ENCODE measurements around the gene ASTL.

ASTL gene

DNA sequence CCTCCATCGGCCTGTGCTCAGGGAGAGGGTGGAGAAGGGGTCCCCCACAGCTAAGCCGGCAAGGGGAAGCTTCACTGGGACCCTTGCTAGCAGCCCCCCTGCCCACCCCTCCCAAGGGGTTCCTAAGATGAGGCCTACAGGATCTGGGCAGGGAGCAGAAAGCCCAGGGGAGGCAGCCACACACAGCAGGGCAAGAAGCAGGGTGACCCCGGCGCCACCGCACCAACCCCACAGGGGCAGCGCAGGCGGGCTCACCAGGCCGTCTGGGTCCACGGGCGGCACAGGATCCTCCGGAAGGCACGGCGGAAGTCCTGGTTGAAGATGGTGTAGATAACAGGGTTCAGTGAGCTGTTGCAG is 23.8 kb downstream of the ASTL start:
- Histone ChIP-seq H3K27ac (no peak overlapping the region), H3K4me1 (ENCODE audit: control insufficient read depth in 1 of 2, insufficient read depth in 1 of 2, low read depth in 1 of 2, low read length in 1 of 2) (peaks cover 3 to 17% of the 10 kb centered on the region in 2 experiments), H3K36me3 (no peaks in the 10 kb centered on the region), H3K9me3 (no peaks in the 10 kb centered on the region), H3K27me3 (peaks cover 65% of the 10 kb centered on the region), H3K4me3 (ENCODE audit: low read depth in 1 of 2, low read length in 1 of 2) (no peak overlapping the region)
- TF ChIP-seq, protein P1, sequence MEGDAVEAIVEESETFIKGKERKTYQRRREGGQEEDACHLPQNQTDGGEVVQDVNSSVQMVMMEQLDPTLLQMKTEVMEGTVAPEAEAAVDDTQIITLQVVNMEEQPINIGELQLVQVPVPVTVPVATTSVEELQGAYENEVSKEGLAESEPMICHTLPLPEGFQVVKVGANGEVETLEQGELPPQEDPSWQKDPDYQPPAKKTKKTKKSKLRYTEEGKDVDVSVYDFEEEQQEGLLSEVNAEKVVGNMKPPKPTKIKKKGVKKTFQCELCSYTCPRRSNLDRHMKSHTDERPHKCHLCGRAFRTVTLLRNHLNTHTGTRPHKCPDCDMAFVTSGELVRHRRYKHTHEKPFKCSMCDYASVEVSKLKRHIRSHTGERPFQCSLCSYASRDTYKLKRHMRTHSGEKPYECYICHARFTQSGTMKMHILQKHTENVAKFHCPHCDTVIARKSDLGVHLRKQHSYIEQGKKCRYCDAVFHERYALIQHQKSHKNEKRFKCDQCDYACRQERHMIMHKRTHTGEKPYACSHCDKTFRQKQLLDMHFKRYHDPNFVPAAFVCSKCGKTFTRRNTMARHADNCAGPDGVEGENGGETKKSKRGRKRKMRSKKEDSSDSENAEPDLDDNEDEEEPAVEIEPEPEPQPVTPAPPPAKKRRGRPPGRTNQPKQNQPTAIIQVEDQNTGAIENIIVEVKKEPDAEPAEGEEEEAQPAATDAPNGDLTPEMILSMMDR (IDR thresholded peaks at IDR 0.05): no peak

DNA sequence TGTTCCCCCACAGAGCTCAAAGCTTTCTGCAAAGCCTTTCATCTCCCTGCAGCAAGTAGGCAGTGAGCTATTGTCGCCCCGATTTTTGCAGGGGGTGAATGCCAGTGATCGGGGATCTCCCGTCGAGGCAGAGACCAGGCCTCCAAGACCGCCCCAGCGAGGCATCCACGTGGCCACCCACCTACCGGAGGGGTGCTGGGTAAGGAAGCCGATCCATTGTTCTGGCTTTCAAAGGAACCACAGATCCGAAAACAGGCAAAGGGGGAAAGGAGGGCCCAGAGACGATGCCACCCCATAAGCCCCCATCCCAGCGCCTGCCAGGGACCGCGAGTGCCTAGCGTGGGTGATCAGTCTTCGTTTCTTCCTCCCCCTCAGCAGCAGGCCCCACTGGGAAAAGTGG is 24.4 kb downstream of the ASTL start:
- H3K27me3 ChIP-seq: peaks cover 64% of the 10 kb centered on the region

DNA sequence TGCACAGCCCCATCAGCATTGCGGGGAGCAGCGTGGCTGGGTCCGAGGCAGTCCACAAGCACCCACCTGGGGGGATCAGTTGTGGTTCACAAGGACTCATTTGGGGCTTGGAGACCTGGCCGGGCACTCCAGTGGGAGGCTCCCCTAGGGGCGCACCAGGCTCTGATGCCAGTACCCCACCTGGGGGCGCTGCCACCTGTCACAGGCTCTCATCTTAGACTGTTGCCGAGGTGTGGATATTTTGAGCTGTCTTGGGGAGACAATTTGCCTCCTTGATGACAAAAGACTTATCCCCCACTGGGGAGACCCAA is 25.0 kb downstream of the ASTL start:
- H3K27me3 ChIP-seq: peaks cover 62% of the 10 kb centered on the region
- H3K36me3 ChIP-seq: no peaks in the 10 kb centered on the region
- peaks cover 3 to 17% of the 10 kb centered on the region in 2 experiments for H3K4me1 ChIP-seq (ENCODE audit: control insufficient read depth in 1 of 2, insufficient read depth in 1 of 2, low read depth in 1 of 2, low read length in 1 of 2)
- no peak overlapping the region for H3K4me3 ChIP-seq (ENCODE audit: low read depth in 1 of 2, low read length in 1 of 2)
- H3K27ac ChIP-seq: no peak overlapping the region
- H3K9me3 ChIP-seq: no peaks in the 10 kb centered on the region
- TF ChIP-seq, protein P1 (IDR thresholded peaks at IDR 0.05): no peak

More for the DNA sequence above, 24.4 kb downstream of the ASTL start:
- Histone ChIP-seq H3K4me3 (ENCODE audit: low read depth in 1 of 2, low read length in 1 of 2) (no peak overlapping the region), H3K36me3 (no peaks in the 10 kb centered on the region), H3K4me1 (ENCODE audit: control insufficient read depth in 1 of 2, insufficient read depth in 1 of 2, low read depth in 1 of 2, low read length in 1 of 2) (peaks cover 3 to 17% of the 10 kb centered on the region in 2 experiments), H3K9me3 (no peaks in the 10 kb centered on the region), H3K27ac (no peak overlapping the region)
- TF ChIP-seq, protein P1 (IDR thresholded peaks at IDR 0.05): no peak

GRCh38 chr2:96112501-96113366 is 25.6 kb downstream of the ASTL start:
- Histone ChIP-seq H3K4me1 (ENCODE audit: control insufficient read depth in 1 of 2, insufficient read depth in 1 of 2, low read depth in 1 of 2, low read length in 1 of 2) (peaks cover 3 to 17% of the 10 kb centered on the region in 2 experiments), H3K27ac (no peak overlapping the region), H3K9me3 (no peaks in the 10 kb centered on the region), H3K36me3 (no peaks in the 10 kb centered on the region), H3K27me3 (peaks cover 62% of the 10 kb centered on the region), H3K4me3 (ENCODE audit: low read depth in 1 of 2, low read length in 1 of 2) (no peak overlapping the region)
- TF ChIP-seq, protein P1 (IDR thresholded peaks at IDR 0.05): no peak

- H3K4me1 ChIP-seq (ENCODE audit: control insufficient read depth in 1 of 2, insufficient read depth in 1 of 2, low read depth in 1 of 2, low read length in 1 of 2): peaks cover 0 to 14% of the 10 kb centered on the region in 2 experiments
- H3K27me3 ChIP-seq: peaks cover 57% of the 10 kb centered on the region
- H3K9me3 ChIP-seq: no peaks in the 10 kb centered on the region
- TF ChIP-seq, protein P1 (IDR thresholded peaks at IDR 0.05): no peak
- H3K27ac ChIP-seq: no peak overlapping the region
- no peak overlapping the region for H3K4me3 ChIP-seq (ENCODE audit: low read depth in 1 of 2, low read length in 1 of 2)
- no peaks in the 10 kb centered on the region for H3K36me3 ChIP-seq
Measured at GRCh38 chr2:96111823-96112500, 26.3 kb downstream of the ASTL start.

Measured in neutrophil (primary cell).